AG04450 (cell line): ENCODE data around the gene SULF2. TPM values are rescaled to one million over a fixed set of nuclear protein-coding genes. Genes with fewer than 3 reads are reported as not detected.

Source experiments
- CTCF ChIA-PET: fragments of 300-600, 350-600 bp; formaldehyde crosslinking; extraction: SDS; loops from one replicate; lab custom pipeline; 2022; ENCODE audit warnings: antibody characterized with exemption, inconsistent platforms; lab: Charles Lee
- POLR2A ChIA-PET: fragments of 350-600 bp; formaldehyde crosslinking; extraction: SDS; loops from one replicate; lab custom pipeline; 2021; ENCODE audit warnings: antibody characterized with exemption, inconsistent platforms; lab: Yijun Ruan, JAX
- DNase-seq: peaks from one replicate; pipeline ENCODE4 v3.0.0-alpha.2; 2011; ENCODE audit warnings: low read depth, low spot score
- H3K27ac ChIP-seq: one replicate; pipeline ENCODE4 v1.5.1; 2012; ENCODE audit warnings: low read depth, low read length, control low read depth
- H3K27me3 ChIP-seq: one replicate; pipeline ENCODE4 v1.6.0; 2012; ENCODE audit warnings: low read length; ENCODE audit not compliant: control insufficient read depth, insufficient read depth
- H3K4me3 ChIP-seq: 2 replicates; pipeline ENCODE4 v1.5.1; 2011; ENCODE audit warnings: mild to moderate bottlenecking, low read depth, low read length, control low read depth
- H3K9me3 ChIP-seq: 2 replicates; pipeline ENCODE4 v1.5.1; 2012; ENCODE audit warnings: low read length; ENCODE audit not compliant: control insufficient read depth, insufficient read depth
- polyA plus RNA-seq: library from polyadenylated mRNA; depleted of rRNA; stranded (reverse); fragments of >200 nt; gene quantifications from 2 replicates; pipeline ENCODE4 v1.2.3, GENCODE V29; 2011
- TF ChIP-seq, protein P1 (sequence below): IDR thresholded peaks from 2 replicates; pipeline ENCODE4 v1.5.1; 2011; ENCODE audit warnings: low read depth, low read length, control low read depth, inconsistent platforms

Gene SULF2
- polyA plus RNA-seq, 1 experiment = 0.73 TPM

DNA sequence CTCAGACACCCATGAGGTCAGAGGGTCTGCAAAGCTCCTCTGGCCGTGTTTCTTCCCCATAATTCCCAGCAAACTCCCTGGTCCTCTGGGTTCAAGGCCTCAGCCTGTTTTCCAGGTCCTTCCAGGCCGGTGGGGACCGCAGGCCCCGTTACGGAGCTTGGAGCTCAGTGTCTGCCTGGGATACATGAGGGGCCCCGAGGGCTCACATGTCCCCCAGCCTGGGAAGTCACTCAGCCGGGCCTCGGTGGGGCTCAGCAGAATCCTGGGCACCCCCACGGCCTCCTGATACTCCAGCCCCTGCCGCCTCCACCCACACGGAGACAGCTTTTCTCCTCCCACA, 3.4 kb upstream of the SULF2 start:
- Histone ChIP-seq H3K27me3 (peaks cover 54% of the 10 kb centered on the region), H3K9me3 (no peaks in the 10 kb centered on the region; the same call in 1 of the 2 replicates)
- no peak for DNase-seq

DNA sequence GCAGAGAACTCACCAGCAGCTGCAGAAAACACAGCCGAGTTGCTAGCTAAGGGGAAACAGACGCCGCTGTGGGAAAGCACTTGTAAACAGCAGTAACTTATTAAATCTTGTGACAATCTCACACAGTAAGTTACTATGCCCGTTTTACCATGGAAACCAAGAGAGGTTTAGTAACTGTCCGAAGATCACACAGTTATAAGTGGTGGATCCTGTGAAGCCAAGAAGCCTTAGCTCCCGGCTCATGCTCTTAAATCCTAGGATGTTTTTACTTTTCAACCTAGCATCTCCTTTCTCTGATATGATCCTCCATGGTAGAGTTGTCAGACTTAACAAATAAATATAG, 1.5 kb upstream of the SULF2 start:
- POLR2A ChIA-PET = interaction anchor here (0.6 kb wide), 1 partner anchor 322 kb away, joined by 3 read pairs; no protein-coding TSS in a partner anchor
- Histone ChIP-seq H3K27me3 (peaks cover 71% of the 10 kb centered on the region), H3K9me3 (no peaks in the 10 kb centered on the region; the same call in 1 of the 2 replicates), H3K27ac (no peak overlapping the region), H3K4me3 (no peak overlapping the region)
- CTCF ChIA-PET = interaction anchor here (0.6 to 2.1 kb wide), 10 partner anchors 9 to 835 kb away, joined by 3 to 57 read pairs (median 4); no protein-coding TSS in a partner anchor
- TF ChIP-seq, protein P1, sequence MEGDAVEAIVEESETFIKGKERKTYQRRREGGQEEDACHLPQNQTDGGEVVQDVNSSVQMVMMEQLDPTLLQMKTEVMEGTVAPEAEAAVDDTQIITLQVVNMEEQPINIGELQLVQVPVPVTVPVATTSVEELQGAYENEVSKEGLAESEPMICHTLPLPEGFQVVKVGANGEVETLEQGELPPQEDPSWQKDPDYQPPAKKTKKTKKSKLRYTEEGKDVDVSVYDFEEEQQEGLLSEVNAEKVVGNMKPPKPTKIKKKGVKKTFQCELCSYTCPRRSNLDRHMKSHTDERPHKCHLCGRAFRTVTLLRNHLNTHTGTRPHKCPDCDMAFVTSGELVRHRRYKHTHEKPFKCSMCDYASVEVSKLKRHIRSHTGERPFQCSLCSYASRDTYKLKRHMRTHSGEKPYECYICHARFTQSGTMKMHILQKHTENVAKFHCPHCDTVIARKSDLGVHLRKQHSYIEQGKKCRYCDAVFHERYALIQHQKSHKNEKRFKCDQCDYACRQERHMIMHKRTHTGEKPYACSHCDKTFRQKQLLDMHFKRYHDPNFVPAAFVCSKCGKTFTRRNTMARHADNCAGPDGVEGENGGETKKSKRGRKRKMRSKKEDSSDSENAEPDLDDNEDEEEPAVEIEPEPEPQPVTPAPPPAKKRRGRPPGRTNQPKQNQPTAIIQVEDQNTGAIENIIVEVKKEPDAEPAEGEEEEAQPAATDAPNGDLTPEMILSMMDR = no peak
- no peak for DNase-seq

More for the DNA sequence above, 3.4 kb upstream of the SULF2 start:
- ChIA-PET POLR2A (no interaction called here), CTCF (interaction anchor here (1.3 kb wide), 1 partner anchor 832 kb away, joined by 6 read pairs; no protein-coding TSS in a partner anchor)
- H3K4me3 ChIP-seq = no peak overlapping the region
- no peak overlapping the region for H3K27ac ChIP-seq
- TF ChIP-seq, protein P1 = no peak

DNA sequence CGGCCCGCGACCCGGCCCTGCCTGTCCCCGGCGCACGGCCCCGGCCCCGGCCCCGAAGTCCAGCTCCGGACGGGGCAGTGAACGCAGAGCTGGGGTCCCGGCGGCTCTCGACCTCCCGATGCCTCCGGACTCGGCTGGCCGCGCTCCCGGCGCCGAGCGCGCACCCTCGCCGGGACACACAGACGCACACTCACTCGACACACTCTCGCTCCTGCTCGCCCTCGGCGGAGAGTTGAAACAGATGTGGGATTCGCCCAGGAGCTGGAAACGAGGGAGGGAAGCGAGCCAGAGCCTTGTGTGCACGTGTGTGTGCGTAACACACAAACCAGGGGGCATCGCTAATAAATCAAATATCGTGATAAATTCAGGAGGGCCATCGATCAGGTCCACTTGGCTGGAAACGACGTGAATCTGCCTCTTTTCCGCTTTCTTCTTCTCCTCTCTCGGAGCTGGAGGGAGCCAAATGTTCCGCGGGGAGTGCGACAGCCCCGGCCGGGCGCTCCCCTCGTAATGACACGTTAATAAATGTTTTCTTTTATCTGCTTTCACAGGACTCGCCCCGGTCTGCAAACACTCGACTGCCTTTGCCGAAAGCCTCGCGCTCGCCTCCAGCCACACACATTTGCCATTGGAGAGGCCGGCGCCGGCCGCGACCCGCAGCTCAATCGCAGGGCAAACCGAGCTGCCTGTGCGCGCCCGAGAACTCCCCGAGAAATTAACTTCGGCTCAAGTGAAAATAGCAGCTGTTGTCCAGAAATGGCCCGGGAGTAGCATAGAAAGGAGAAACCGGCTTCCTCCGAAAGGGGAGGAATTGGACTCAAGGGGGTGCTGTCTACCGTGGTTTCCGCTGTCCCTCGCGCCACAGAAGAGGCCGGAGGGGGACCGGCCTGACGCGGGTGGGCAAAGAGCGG, 828 bp upstream of the SULF2 start:
- H3K27me3 ChIP-seq = peaks cover 70% of the 10 kb centered on the region
- POLR2A ChIA-PET = interaction anchor here (0.6 kb wide), 1 partner anchor 321 kb away, joined by 3 read pairs; no protein-coding TSS in a partner anchor
- no peaks in the 10 kb centered on the region; the same call in 1 of the 2 replicates for H3K9me3 ChIP-seq
- CTCF ChIA-PET = interaction anchor here (0.7 to 2.1 kb wide), 9 partner anchors 8 to 835 kb away, joined by 3 to 57 read pairs (median 4); no protein-coding TSS in a partner anchor
- H3K4me3 ChIP-seq = peak overlapping the region; percentile 31
- DNase-seq = no peak
- TF ChIP-seq, protein P1 = peak; percentile 59
- H3K27ac ChIP-seq = no peak overlapping the region

DNA sequence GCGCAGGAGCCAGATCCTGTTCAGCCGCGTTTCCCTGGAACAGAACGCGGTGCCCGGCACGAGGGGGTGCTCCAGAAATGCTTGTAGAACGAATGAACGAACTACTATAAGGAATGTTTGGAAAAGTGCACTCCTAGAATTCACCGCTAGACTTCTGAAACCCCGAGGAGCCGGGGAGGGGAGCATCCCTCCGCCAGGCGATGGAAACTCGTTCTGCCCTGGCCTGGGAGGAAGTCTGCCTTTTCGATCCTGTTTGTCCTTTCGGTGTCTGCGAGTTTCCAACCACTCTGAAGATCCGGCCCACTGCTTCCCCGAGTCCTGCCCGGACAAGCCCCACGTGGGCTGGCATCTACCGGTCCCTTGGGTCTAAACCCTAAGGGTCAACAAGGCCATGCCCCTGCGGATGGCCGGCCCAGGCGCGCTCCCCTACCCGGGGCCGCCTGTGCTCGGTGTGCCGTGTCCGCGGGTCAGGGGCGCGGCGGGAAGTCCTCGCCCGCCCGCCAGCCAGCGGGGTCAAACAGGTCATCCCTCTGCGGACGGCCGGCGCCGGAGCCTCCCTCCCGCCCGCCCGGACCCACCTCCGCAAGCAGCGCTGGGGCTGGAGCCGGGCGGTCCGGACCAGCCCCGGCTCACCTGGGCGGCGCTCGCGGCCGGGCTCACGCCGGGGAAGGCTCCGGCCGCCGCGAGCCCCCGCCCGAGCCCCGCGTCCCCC, 526 bp downstream of the SULF2 start:
- H3K4me3 ChIP-seq = peak overlapping the region; percentile 17; the same call in 1 of the 2 replicates
- POLR2A ChIA-PET = no interaction called here
- no peak for DNase-seq
- CTCF ChIA-PET = interaction anchor here (0.9 kb wide), 1 partner anchor 836 kb away, joined by 3 read pairs; no protein-coding TSS in a partner anchor
- H3K27ac ChIP-seq = no peak overlapping the region
- TF ChIP-seq, protein P1 = peak; percentile 23; the same call in 1 of the 2 replicates
- no peaks in the 10 kb centered on the region; the same call in 1 of the 2 replicates for H3K9me3 ChIP-seq
- H3K27me3 ChIP-seq = peaks cover 64% of the 10 kb centered on the region
